H1 (cell line): ENCODE measurements around the gene ITPR3. TPM values are rescaled to one million over a fixed set of nuclear protein-coding genes. Genes with fewer than 3 reads are reported as not detected.

Experiments used
- CTCF ChIA-PET: fragments of 300-600 bp; sonication (Branson Sonifier 250); formaldehyde crosslinking; loops from one replicate; lab custom pipeline; 2021; ENCODE audit not compliant: partially characterized antibody; lab: Charles Lee
- POLR2A ChIA-PET: fragments of 300-600 bp; sonication (Branson Sonifier 250); formaldehyde crosslinking; loops from one replicate; lab custom pipeline; 2021; ENCODE audit warnings: inconsistent platforms; ENCODE audit not compliant: partially characterized antibody; lab: Charles Lee
- DNase-seq, 2 experiments: peaks; one replicate each; pipeline versions ENCODE4 v3.0.0 to v3.0.0-alpha.2; 2010 to 2022; ENCODE audit warnings: low spot score in 2 of 2, low read depth in 1 of 2, mixed read lengths in 1 of 2
- FAIRE-seq: peaks from 2 replicates; lab custom pipeline; 2011; peaks lifted over from hg19 to GRCh38; lab: Jason Lieb, UNC
- H2AFZ ChIP-seq: 2 replicates; pipeline ENCODE4 v1.8.1; 2012; ENCODE audit warnings: low read length, inconsistent platforms
- H2AK5ac ChIP-seq: 2 replicates; pipeline ENCODE4 v1.6.1; 2013; ENCODE audit warnings: low read depth, low read length
- H2BK120ac ChIP-seq: replicated peaks from 2 replicates; pipeline ENCODE3; 2013; ENCODE audit warnings: low read depth, low read length, inconsistent platforms
- H2BK12ac ChIP-seq: 2 replicates; pipeline ENCODE4 v1.6.1; 2013; ENCODE audit warnings: low read depth, low read length
- H2BK15ac ChIP-seq: 2 replicates; pipeline ENCODE4 v1.6.1; 2013; ENCODE audit warnings: low read length
- H2BK20ac ChIP-seq: 2 replicates; pipeline ENCODE4 v1.6.1; 2013; ENCODE audit warnings: low read length
- H2BK5ac ChIP-seq: 2 replicates; pipeline ENCODE4 v1.6.1; 2013; ENCODE audit warnings: low read depth, low read length
- H3K14ac ChIP-seq: 2 replicates; pipeline ENCODE4 v1.6.1; 2013; ENCODE audit warnings: inconsistent platforms; ENCODE audit not compliant: insufficient read length
- H3K18ac ChIP-seq: 2 replicates; pipeline ENCODE4 v1.6.1; 2013; ENCODE audit warnings: low read length; ENCODE audit errors: extremely low read depth
- H3K23ac ChIP-seq: 2 replicates; pipeline ENCODE4 v1.6.1; 2013; ENCODE audit warnings: inconsistent platforms; ENCODE audit not compliant: insufficient read length
- H3K23me2 ChIP-seq: 2 replicates; pipeline ENCODE4 v1.6.1; 2013; ENCODE audit warnings: low read depth, low read length
- H3K27ac ChIP-seq: 2 replicates; pipeline ENCODE4 v1.6.1; 2011; ENCODE audit warnings: low read depth, low read length, inconsistent platforms
- H3K27me3 ChIP-seq, 4 experiments: replicated peaks in 1 of 4; 1 replicate in 1 of 4; 2 replicates in 3 of 4; pipeline versions ENCODE4 v1.6.1 to v1.8.1; 2011 to 2013; ENCODE audit warnings: low read length in 3 of 4, mild to moderate bottlenecking in 3 of 4, inconsistent platforms in 2 of 4, mixed read lengths in 2 of 4, moderate library complexity in 1 of 4; ENCODE audit not compliant: control insufficient read depth in 3 of 4, insufficient read depth in 3 of 4; ENCODE audit errors: extremely low read depth in 1 of 4
- H3K36me3 ChIP-seq, 4 experiments: 2 replicates each; pipeline versions ENCODE4 v1.6.1 to v1.8.1; 2011 to 2013; ENCODE audit warnings: mild to moderate bottlenecking in 4 of 4, low read length in 3 of 4, moderate library complexity in 2 of 4, control low read depth in 1 of 4, inconsistent platforms in 1 of 4; ENCODE audit not compliant: insufficient read depth in 4 of 4, control insufficient read depth in 2 of 4
- H3K4ac ChIP-seq: replicated peaks from 2 replicates; pipeline ENCODE3; 2013; ENCODE audit warnings: low read length, low read depth, mixed read lengths, inconsistent platforms; ENCODE audit not compliant: insufficient read length
- H3K4me1 ChIP-seq, 4 experiments: replicated peaks in 1 of 4; 1 replicate in 1 of 4; 2 replicates in 3 of 4; pipeline versions ENCODE4 v1.6.1 to v1.8.1; 2011 to 2013; ENCODE audit warnings: low read length in 3 of 4, inconsistent platforms in 2 of 4, mixed read lengths in 1 of 4; ENCODE audit not compliant: insufficient read depth in 4 of 4, control insufficient read depth in 3 of 4
- H3K4me2 ChIP-seq, 2 experiments: 2 replicates each; pipeline versions ENCODE4 v1.6.1 to v1.8.1; 2011 to 2013; ENCODE audit warnings: low read depth in 2 of 2, low read length in 2 of 2, control low read depth in 1 of 2, inconsistent platforms in 1 of 2, mild to moderate bottlenecking in 1 of 2; ENCODE audit not compliant: insufficient read depth in 1 of 2
- H3K4me3 ChIP-seq, 4 experiments: fragments of 200-600, 300-600 bp in 1 of 4; sonication (generic), shearing (Covaris generic), sonication (Bioruptor Twin) in 1 of 4; 2 replicates each; pipeline versions ENCODE4 v1.5.1 to v1.8.1; 2011 to 2016; ENCODE audit warnings: low read length in 4 of 4, low read depth in 3 of 4, control low read depth in 2 of 4, inconsistent platforms in 2 of 4, mild to moderate bottlenecking in 2 of 4, mixed read lengths in 1 of 4, moderate library complexity in 1 of 4; ENCODE audit not compliant: insufficient read depth in 2 of 4; ENCODE audit errors: extremely low read depth in 1 of 4
- H3K56ac ChIP-seq: replicated peaks from 2 replicates; pipeline ENCODE3; 2013; ENCODE audit warnings: low read depth, mild to moderate bottlenecking, mixed read lengths, low read length, inconsistent platforms; ENCODE audit not compliant: insufficient read length
- H3K79me1 ChIP-seq: 2 replicates; pipeline ENCODE4 v1.6.1; 2013; ENCODE audit warnings: low read depth, low read length, control low read depth
- H3K79me2 ChIP-seq, 2 experiments: 2 replicates each; pipeline versions ENCODE4 v1.6.1 to v1.8.1; 2012 to 2013; ENCODE audit warnings: low read length in 2 of 2, mild to moderate bottlenecking in 2 of 2, inconsistent platforms in 1 of 2; ENCODE audit not compliant: insufficient read depth in 2 of 2, control insufficient read depth in 1 of 2
- H3K9ac ChIP-seq, 4 experiments: replicated peaks in 1 of 4; 1 replicate in 1 of 4; 2 replicates in 3 of 4; pipeline versions ENCODE4 v1.6.1 to v1.8.1; 2011 to 2013; ENCODE audit warnings: low read depth in 3 of 4, low read length in 3 of 4, control low read depth in 2 of 4, mild to moderate bottlenecking in 2 of 4, moderate library complexity in 2 of 4, inconsistent platforms in 1 of 4; ENCODE audit errors: extremely low read depth in 1 of 4
- H3K9me3 ChIP-seq, 2 experiments: 2 replicates each; pipeline versions ENCODE4 v1.6.1 to v1.8.1; 2012 to 2013; ENCODE audit warnings: mild to moderate bottlenecking in 2 of 2, moderate library complexity in 2 of 2, control low read depth in 1 of 2, inconsistent platforms in 1 of 2, low read depth in 1 of 2, low read length in 1 of 2, mixed read lengths in 1 of 2; ENCODE audit not compliant: insufficient read depth in 2 of 2
- H4K20me1 ChIP-seq, 2 experiments: replicated peaks in 1 of 2; 2 replicates each; pipeline versions ENCODE3 to v1.8.1; 2011 to 2013; ENCODE audit warnings: inconsistent platforms in 2 of 2, low read length in 2 of 2, mild to moderate bottlenecking in 1 of 2; ENCODE audit not compliant: insufficient read depth in 2 of 2, control insufficient read depth in 1 of 2
- H4K5ac ChIP-seq: 2 replicates; pipeline ENCODE4 v1.6.1; 2013; ENCODE audit warnings: low read length, low read depth, mixed read lengths, inconsistent platforms; ENCODE audit not compliant: insufficient read length
- H4K8ac ChIP-seq: 2 replicates; pipeline ENCODE4 v1.8.0; 2013; ENCODE audit warnings: mild to moderate bottlenecking, moderate library complexity, low read length, inconsistent platforms; ENCODE audit not compliant: insufficient read depth; ENCODE audit errors: extremely low read depth
- H4K91ac ChIP-seq: replicated peaks from 2 replicates; pipeline ENCODE3; 2013; ENCODE audit warnings: low read length, mixed read lengths, inconsistent platforms; ENCODE audit not compliant: insufficient read length
- BACH1 ChIP-seq: IDR thresholded peaks from 2 replicates; pipeline ENCODE4 v1.6.1; 2012; ENCODE audit warnings: low read length, improper control_type of control experiment
- CBX5 ChIP-seq: fragments of 300-800, 300-1000 bp; sonication (generic); IDR thresholded peaks from 2 replicates; pipeline ENCODE4 v1.7.1; 2016; ENCODE audit warnings: antibody characterized with exemption, low read length, low read depth
- CHD2 ChIP-seq: IDR thresholded peaks from 2 replicates; pipeline ENCODE4 v1.6.1; 2012; ENCODE audit warnings: low read length, improper control_type of control experiment
- CTBP2 ChIP-seq: IDR thresholded peaks from 2 replicates; pipeline ENCODE4 v1.7.0; 2011; ENCODE audit warnings: borderline replicate concordance, mild to moderate bottlenecking, moderate library complexity, mixed read lengths, low read length; ENCODE audit not compliant: insufficient read depth, insufficient read length
- FOSL1 ChIP-seq: IDR thresholded peaks from 2 replicates; pipeline ENCODE4 v1.6.1; 2011; ENCODE audit warnings: mild to moderate bottlenecking, low read depth, low read length, moderate library complexity; ENCODE audit not compliant: insufficient read depth
- HDAC6 ChIP-seq: IDR thresholded peaks from one replicate; pipeline ENCODE4 v1.7.1; 2012; ENCODE audit warnings: low read depth, mild to moderate bottlenecking, inconsistent platforms, low read length, moderate library complexity
- JUN ChIP-seq: IDR thresholded peaks from 2 replicates; pipeline ENCODE4 v1.6.1; 2011; ENCODE audit warnings: low read depth, mild to moderate bottlenecking, improper control_type of control experiment, low read length
- KDM1A ChIP-seq: fragments of 200-600, 300-600 bp; sonication (generic); IDR thresholded peaks from 2 replicates; pipeline ENCODE4 v1.7.1; 2016; ENCODE audit warnings: mild to moderate bottlenecking, low read length, borderline replicate concordance
- PHF8 ChIP-seq: fragments of 200-600 bp; sonication (generic); conservative IDR thresholded peaks from 2 replicates; pipeline ENCODE4 v1.7.1; 2012; ENCODE audit warnings: low read depth, mild to moderate bottlenecking, inconsistent platforms, low read length, moderate library complexity
- SP2 ChIP-seq: IDR thresholded peaks from 2 replicates; pipeline ENCODE4 v1.6.1; 2012; ENCODE audit warnings: mild to moderate bottlenecking, low read length, inconsistent platforms
- SP4 ChIP-seq: IDR thresholded peaks from 2 replicates; pipeline ENCODE4 v1.6.1; 2012; ENCODE audit warnings: low read length, inconsistent platforms
- ZNF274 ChIP-seq: IDR thresholded peaks from 2 replicates; pipeline ENCODE4 v1.7.0; 2012; ENCODE audit warnings: low read length, borderline replicate concordance; ENCODE audit errors: extremely low read depth
- WGBS, 2 experiments: shearing (Covaris generic) in 1 of 2; methylation state at CpG; one replicate each; pipeline versions ENCODE4 v1.1.6 to v1.1.7; 2013 to 2015; ENCODE audit warnings: low lambda C conversion rate in 2 of 2, mixed read lengths in 2 of 2, inconsistent platforms in 1 of 2, low coverage in 1 of 2, missing lambda C conversion rate in 1 of 2; ENCODE audit not compliant: insufficient replicate concordance in 2 of 2, insufficient coverage in 1 of 2, insufficient read length in 1 of 2; ENCODE audit errors: extremely low coverage in 1 of 2, missing lambda C conversion rate in 1 of 2; 5-methylcytosine and 5-hydroxymethylcytosine counted together
- polyA plus RNA-seq, 7 experiments: library from polyadenylated mRNA; depleted of rRNA in 3 of 7; stranded (reverse) in 5 of 7; unstranded in 2 of 7; fragments of >200 nt in 5 of 7; fragments of 200-250 nt in 2 of 7; gene quantifications; 1 replicate in 5 of 7; 2 replicates in 1 of 7; 4 replicates in 1 of 7; pipeline versions ENCODE4 v1.2.1 to v1.2.3, GENCODE V29; 2011 to 2013; ENCODE audit warnings: missing spikeins in 2 of 7, mixed read lengths in 2 of 7
- total RNA-seq: library from RNA; stranded (reverse); fragmentation: NEBNext Ultra II Directional; extraction: Animal tissue kit (Norgen Biotek cat#: 25700); gene quantifications from 2 replicates; pipeline ENCODE4 v1.2.1, GENCODE V29; 2021
- TF ChIP-seq, protein P1 (sequence below): IDR thresholded peaks from 2 replicates; pipeline ENCODE4 v1.6.1; 2012; ENCODE audit warnings: low read length, inconsistent platforms

ITPR3 gene
- total and polyA plus RNA-seq, 2 of the 8 experiments (the other 6 are each of a cell fraction or from before 2014, with no cell fraction given) = 29.1 to 45.7 TPM

- Histone ChIP-seq H4K91ac (no peak overlapping the region), H2BK15ac (no peak overlapping the region), H3K23me2 (no peaks in the 10 kb centered on the region), H2BK5ac (no peak overlapping the region), H2BK120ac (no peak overlapping the region), H3K4me2 (no peak overlapping the region), H3K27ac (no peak overlapping the region), H3K27me3 (peaks cover 0 to 6% (median 0%) of the 10 kb centered on the region in 4 experiments; a peak in 3 of 7 replicates), H2AFZ (no peak overlapping the region), H3K4me1 (peaks cover 3 to 4% (median 4%) of the 10 kb centered on the region in 4 experiments; a peak in 6 of 7 replicates), H3K9ac (no peak overlapping the region), H3K14ac (no peak overlapping the region), H3K9me3 (no peaks in the 10 kb centered on the region; a peak in 1 of 4 replicates), H3K4ac (no peak overlapping the region), H3K36me3 (no peaks in the 10 kb centered on the region), H3K4me3 (no peak overlapping the region), H4K20me1 (no peaks in the 10 kb centered on the region), H4K8ac (no peak overlapping the region), H2BK20ac (no peak overlapping the region), H3K79me2 (no peaks in the 10 kb centered on the region), H3K18ac (no peak overlapping the region; the same call in 1 of the 2 replicates), H2AK5ac (no peak overlapping the region), H3K56ac (no peak overlapping the region), H4K5ac (no peak overlapping the region), H3K23ac (no peak overlapping the region), H3K79me1 (no peaks in the 10 kb centered on the region), H2BK12ac (no peak overlapping the region)
- ChIA-PET CTCF (interaction anchor here (1.1 to 1.6 kb wide), 3 partner anchors 14 to 43 kb away, joined by 3 to 6 read pairs (median 3); no protein-coding TSS in a partner anchor), POLR2A (interaction anchor here (1.4 to 2.4 kb wide), 3 partner anchors 10 to 24 kb away, joined by 3 to 7 read pairs (median 7); partner anchors contain the start of gene UQCC2)
- DNase-seq (no peak), FAIRE-seq (no peak)
- 90% methylated on average over 6 of the region's 6 CpGs; no CpG with 5 or more reads in 1 of the 2 experiments for WGBS, 2 experiments
- TF ChIP-seq CBX5 = no peak
- TF ChIP-seq ZNF274 = no peak
- TF ChIP-seq SP2 = no peak
- TF ChIP-seq SP4 = no peak
- no peak for TF ChIP-seq PHF8
- TF ChIP-seq JUN = no peak
- TF ChIP-seq, protein P1, sequence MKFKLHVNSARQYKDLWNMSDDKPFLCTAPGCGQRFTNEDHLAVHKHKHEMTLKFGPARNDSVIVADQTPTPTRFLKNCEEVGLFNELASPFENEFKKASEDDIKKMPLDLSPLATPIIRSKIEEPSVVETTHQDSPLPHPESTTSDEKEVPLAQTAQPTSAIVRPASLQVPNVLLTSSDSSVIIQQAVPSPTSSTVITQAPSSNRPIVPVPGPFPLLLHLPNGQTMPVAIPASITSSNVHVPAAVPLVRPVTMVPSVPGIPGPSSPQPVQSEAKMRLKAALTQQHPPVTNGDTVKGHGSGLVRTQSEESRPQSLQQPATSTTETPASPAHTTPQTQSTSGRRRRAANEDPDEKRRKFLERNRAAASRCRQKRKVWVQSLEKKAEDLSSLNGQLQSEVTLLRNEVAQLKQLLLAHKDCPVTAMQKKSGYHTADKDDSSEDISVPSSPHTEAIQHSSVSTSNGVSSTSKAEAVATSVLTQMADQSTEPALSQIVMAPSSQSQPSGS = no peak
- no peak for TF ChIP-seq FOSL1
- no peak for TF ChIP-seq CTBP2
- no peak for TF ChIP-seq CHD2
- TF ChIP-seq HDAC6 = no peak
- no peak for TF ChIP-seq BACH1
- no peak for TF ChIP-seq KDM1A
Observed at GRCh38 chr6:33729059-33729458, 107.9 kb downstream of the ITPR3 start.
